H1 (cell line): ENCODE measurements around the gene RIN1. TPM values are rescaled to one million over a fixed set of nuclear protein-coding genes. Genes with fewer than 3 reads are reported as not detected.

Source experiments
- CTCF ChIA-PET: fragments of 300-600 bp; sonication (Branson Sonifier 250); formaldehyde crosslinking; loops from one replicate; lab custom pipeline; 2021; ENCODE audit not compliant: partially characterized antibody; lab: Charles Lee
- POLR2A ChIA-PET: fragments of 300-600 bp; sonication (Branson Sonifier 250); formaldehyde crosslinking; loops from one replicate; lab custom pipeline; 2021; ENCODE audit warnings: inconsistent platforms; ENCODE audit not compliant: partially characterized antibody; lab: Charles Lee
- DNase-seq, 2 experiments: peaks; one replicate each; pipeline versions ENCODE4 v3.0.0 to v3.0.0-alpha.2; 2010 to 2022; ENCODE audit warnings: low spot score in 2 of 2, low read depth in 1 of 2, mixed read lengths in 1 of 2
- FAIRE-seq: peaks from 2 replicates; lab custom pipeline; 2011; peaks lifted over from hg19 to GRCh38; lab: Jason Lieb, UNC
- H2AFZ ChIP-seq: 2 replicates; pipeline ENCODE4 v1.8.1; 2012; ENCODE audit warnings: low read length, inconsistent platforms
- H2AK5ac ChIP-seq: 2 replicates; pipeline ENCODE4 v1.6.1; 2013; ENCODE audit warnings: low read depth, low read length
- H2BK120ac ChIP-seq: replicated peaks from 2 replicates; pipeline ENCODE3; 2013; ENCODE audit warnings: low read depth, low read length, inconsistent platforms
- H2BK12ac ChIP-seq: 2 replicates; pipeline ENCODE4 v1.6.1; 2013; ENCODE audit warnings: low read depth, low read length
- H2BK15ac ChIP-seq: 2 replicates; pipeline ENCODE4 v1.6.1; 2013; ENCODE audit warnings: low read length
- H2BK20ac ChIP-seq: 2 replicates; pipeline ENCODE4 v1.6.1; 2013; ENCODE audit warnings: low read length
- H2BK5ac ChIP-seq: 2 replicates; pipeline ENCODE4 v1.6.1; 2013; ENCODE audit warnings: low read depth, low read length
- H3K14ac ChIP-seq: 2 replicates; pipeline ENCODE4 v1.6.1; 2013; ENCODE audit warnings: inconsistent platforms; ENCODE audit not compliant: insufficient read length
- H3K18ac ChIP-seq: 2 replicates; pipeline ENCODE4 v1.6.1; 2013; ENCODE audit warnings: low read length; ENCODE audit errors: extremely low read depth
- H3K23ac ChIP-seq: 2 replicates; pipeline ENCODE4 v1.6.1; 2013; ENCODE audit warnings: inconsistent platforms; ENCODE audit not compliant: insufficient read length
- H3K23me2 ChIP-seq: 2 replicates; pipeline ENCODE4 v1.6.1; 2013; ENCODE audit warnings: low read depth, low read length
- H3K27ac ChIP-seq: 2 replicates; pipeline ENCODE4 v1.6.1; 2011; ENCODE audit warnings: low read depth, low read length, inconsistent platforms
- H3K27me3 ChIP-seq, 4 experiments: replicated peaks in 1 of 4; 1 replicate in 1 of 4; 2 replicates in 3 of 4; pipeline versions ENCODE4 v1.6.1 to v1.8.1; 2011 to 2013; ENCODE audit warnings: low read length in 3 of 4, mild to moderate bottlenecking in 3 of 4, inconsistent platforms in 2 of 4, mixed read lengths in 2 of 4, moderate library complexity in 1 of 4; ENCODE audit not compliant: control insufficient read depth in 3 of 4, insufficient read depth in 3 of 4; ENCODE audit errors: extremely low read depth in 1 of 4
- H3K36me3 ChIP-seq, 4 experiments: 2 replicates each; pipeline versions ENCODE4 v1.6.1 to v1.8.1; 2011 to 2013; ENCODE audit warnings: mild to moderate bottlenecking in 4 of 4, low read length in 3 of 4, moderate library complexity in 2 of 4, control low read depth in 1 of 4, inconsistent platforms in 1 of 4; ENCODE audit not compliant: insufficient read depth in 4 of 4, control insufficient read depth in 2 of 4
- H3K4ac ChIP-seq: replicated peaks from 2 replicates; pipeline ENCODE3; 2013; ENCODE audit warnings: low read length, low read depth, mixed read lengths, inconsistent platforms; ENCODE audit not compliant: insufficient read length
- H3K4me1 ChIP-seq, 4 experiments: replicated peaks in 1 of 4; 1 replicate in 1 of 4; 2 replicates in 3 of 4; pipeline versions ENCODE4 v1.6.1 to v1.8.1; 2011 to 2013; ENCODE audit warnings: low read length in 3 of 4, inconsistent platforms in 2 of 4, mixed read lengths in 1 of 4; ENCODE audit not compliant: insufficient read depth in 4 of 4, control insufficient read depth in 3 of 4
- H3K4me2 ChIP-seq, 2 experiments: 2 replicates each; pipeline versions ENCODE4 v1.6.1 to v1.8.1; 2011 to 2013; ENCODE audit warnings: low read depth in 2 of 2, low read length in 2 of 2, control low read depth in 1 of 2, inconsistent platforms in 1 of 2, mild to moderate bottlenecking in 1 of 2; ENCODE audit not compliant: insufficient read depth in 1 of 2
- H3K4me3 ChIP-seq, 4 experiments: fragments of 200-600, 300-600 bp in 1 of 4; sonication (generic), shearing (Covaris generic), sonication (Bioruptor Twin) in 1 of 4; 2 replicates each; pipeline versions ENCODE4 v1.5.1 to v1.8.1; 2011 to 2016; ENCODE audit warnings: low read length in 4 of 4, low read depth in 3 of 4, control low read depth in 2 of 4, inconsistent platforms in 2 of 4, mild to moderate bottlenecking in 2 of 4, mixed read lengths in 1 of 4, moderate library complexity in 1 of 4; ENCODE audit not compliant: insufficient read depth in 2 of 4; ENCODE audit errors: extremely low read depth in 1 of 4
- H3K56ac ChIP-seq: replicated peaks from 2 replicates; pipeline ENCODE3; 2013; ENCODE audit warnings: low read depth, mild to moderate bottlenecking, mixed read lengths, low read length, inconsistent platforms; ENCODE audit not compliant: insufficient read length
- H3K79me1 ChIP-seq: 2 replicates; pipeline ENCODE4 v1.6.1; 2013; ENCODE audit warnings: low read depth, low read length, control low read depth
- H3K79me2 ChIP-seq, 2 experiments: 2 replicates each; pipeline versions ENCODE4 v1.6.1 to v1.8.1; 2012 to 2013; ENCODE audit warnings: low read length in 2 of 2, mild to moderate bottlenecking in 2 of 2, inconsistent platforms in 1 of 2; ENCODE audit not compliant: insufficient read depth in 2 of 2, control insufficient read depth in 1 of 2
- H3K9ac ChIP-seq, 4 experiments: replicated peaks in 1 of 4; 1 replicate in 1 of 4; 2 replicates in 3 of 4; pipeline versions ENCODE4 v1.6.1 to v1.8.1; 2011 to 2013; ENCODE audit warnings: low read depth in 3 of 4, low read length in 3 of 4, control low read depth in 2 of 4, mild to moderate bottlenecking in 2 of 4, moderate library complexity in 2 of 4, inconsistent platforms in 1 of 4; ENCODE audit errors: extremely low read depth in 1 of 4
- H3K9me3 ChIP-seq, 2 experiments: 2 replicates each; pipeline versions ENCODE4 v1.6.1 to v1.8.1; 2012 to 2013; ENCODE audit warnings: mild to moderate bottlenecking in 2 of 2, moderate library complexity in 2 of 2, control low read depth in 1 of 2, inconsistent platforms in 1 of 2, low read depth in 1 of 2, low read length in 1 of 2, mixed read lengths in 1 of 2; ENCODE audit not compliant: insufficient read depth in 2 of 2
- H4K20me1 ChIP-seq, 2 experiments: replicated peaks in 1 of 2; 2 replicates each; pipeline versions ENCODE3 to v1.8.1; 2011 to 2013; ENCODE audit warnings: inconsistent platforms in 2 of 2, low read length in 2 of 2, mild to moderate bottlenecking in 1 of 2; ENCODE audit not compliant: insufficient read depth in 2 of 2, control insufficient read depth in 1 of 2
- H4K5ac ChIP-seq: 2 replicates; pipeline ENCODE4 v1.6.1; 2013; ENCODE audit warnings: low read length, low read depth, mixed read lengths, inconsistent platforms; ENCODE audit not compliant: insufficient read length
- H4K8ac ChIP-seq: 2 replicates; pipeline ENCODE4 v1.8.0; 2013; ENCODE audit warnings: mild to moderate bottlenecking, moderate library complexity, low read length, inconsistent platforms; ENCODE audit not compliant: insufficient read depth; ENCODE audit errors: extremely low read depth
- H4K91ac ChIP-seq: replicated peaks from 2 replicates; pipeline ENCODE3; 2013; ENCODE audit warnings: low read length, mixed read lengths, inconsistent platforms; ENCODE audit not compliant: insufficient read length
- CREB1 ChIP-seq: IDR thresholded peaks from 2 replicates; pipeline ENCODE4 v1.6.1; 2012; ENCODE audit warnings: inconsistent platforms
- CTCF ChIP-seq, 3 experiments: IDR thresholded peaks; 1 replicate in 2 of 3; 2 replicates in 1 of 3; pipeline versions ENCODE4 v1.5.1 to v1.6.1; 2011; ENCODE audit warnings: low read length in 3 of 3, mild to moderate bottlenecking in 3 of 3, inconsistent platforms in 2 of 3, low read depth in 1 of 3, moderate library complexity in 1 of 3; ENCODE audit not compliant: insufficient read depth in 1 of 3; ENCODE audit errors: control extremely low read depth in 1 of 3
- HDAC6 ChIP-seq: IDR thresholded peaks from one replicate; pipeline ENCODE4 v1.7.1; 2012; ENCODE audit warnings: low read depth, mild to moderate bottlenecking, inconsistent platforms, low read length, moderate library complexity
- KDM5A ChIP-seq: fragments of 200-600 bp; IDR thresholded peaks from 2 replicates; pipeline ENCODE4 v1.7.1; 2012; ENCODE audit warnings: mild to moderate bottlenecking, low read length, inconsistent platforms, mixed read lengths
- MAFK ChIP-seq: IDR thresholded peaks from 2 replicates; pipeline ENCODE4 v1.6.1; 2012; ENCODE audit warnings: low read depth, mild to moderate bottlenecking, improper control_type of control experiment, low read length
- SP4 ChIP-seq: IDR thresholded peaks from 2 replicates; pipeline ENCODE4 v1.6.1; 2012; ENCODE audit warnings: low read length, inconsistent platforms
- TAF1 ChIP-seq: IDR thresholded peaks from 2 replicates; pipeline ENCODE4 v1.6.1; 2011; ENCODE audit warnings: mild to moderate bottlenecking, low read depth, low read length
- TAF7 ChIP-seq: optimal IDR thresholded peaks from 2 replicates; pipeline ENCODE3; 2011; ENCODE audit warnings: low read depth, mild to moderate bottlenecking, inconsistent platforms, low read length, moderate library complexity, borderline replicate concordance
- USF2 ChIP-seq: IDR thresholded peaks from 2 replicates; pipeline ENCODE4 v1.6.1; 2011; ENCODE audit warnings: low read length, improper control_type of control experiment
- WGBS, 2 experiments: shearing (Covaris generic) in 1 of 2; methylation state at CpG; one replicate each; pipeline versions ENCODE4 v1.1.6 to v1.1.7; 2013 to 2015; ENCODE audit warnings: low lambda C conversion rate in 2 of 2, mixed read lengths in 2 of 2, inconsistent platforms in 1 of 2, low coverage in 1 of 2, missing lambda C conversion rate in 1 of 2; ENCODE audit not compliant: insufficient replicate concordance in 2 of 2, insufficient coverage in 1 of 2, insufficient read length in 1 of 2; ENCODE audit errors: extremely low coverage in 1 of 2, missing lambda C conversion rate in 1 of 2; 5-methylcytosine and 5-hydroxymethylcytosine counted together
- polyA plus RNA-seq, 7 experiments: library from polyadenylated mRNA; depleted of rRNA in 3 of 7; stranded (reverse) in 5 of 7; unstranded in 2 of 7; fragments of >200 nt in 5 of 7; fragments of 200-250 nt in 2 of 7; gene quantifications; 1 replicate in 5 of 7; 2 replicates in 1 of 7; 4 replicates in 1 of 7; pipeline versions ENCODE4 v1.2.1 to v1.2.3, GENCODE V29; 2011 to 2013; ENCODE audit warnings: missing spikeins in 2 of 7, mixed read lengths in 2 of 7
- total RNA-seq: library from RNA; stranded (reverse); fragmentation: NEBNext Ultra II Directional; extraction: Animal tissue kit (Norgen Biotek cat#: 25700); gene quantifications from 2 replicates; pipeline ENCODE4 v1.2.1, GENCODE V29; 2021

RIN1 gene
- total and polyA plus RNA-seq, 2 of the 8 experiments (the other 6 are each of a cell fraction or from before 2014, with no cell fraction given): 2.5 to 5.4 TPM

GRCh38 chr11:66322732-66323427 is 13.4 kb downstream of the RIN1 start:
- no peak overlapping the region for H2AFZ ChIP-seq
- H3K23ac ChIP-seq: no peak overlapping the region
- no peak overlapping the region for H3K4me3 ChIP-seq
- H3K27ac ChIP-seq: no peak overlapping the region
- H3K79me2 ChIP-seq: no peaks in the 10 kb centered on the region
- H3K79me1 ChIP-seq: no peaks in the 10 kb centered on the region
- H2BK12ac ChIP-seq: peak overlapping the region; percentile 17; the same call in 1 of the 2 replicates
- no peak overlapping the region for H3K4ac ChIP-seq
- H2BK15ac ChIP-seq: no peak overlapping the region
- H4K91ac ChIP-seq: no peak overlapping the region
- H3K18ac ChIP-seq: no peak overlapping the region
- no peak overlapping the region for H2BK120ac ChIP-seq
- CTCF ChIA-PET: interaction anchor here (1.2 to 2.0 kb wide), 15 partner anchors 10 to 101 kb away, joined by 3 to 48 read pairs (median 6); partner anchors contain the start of genes RIN1, TMEM151A and YIF1A
- peaks cover 0 to 8% (median 5%) of the 10 kb centered on the region in 4 experiments; a peak in 3 of 7 replicates for H3K27me3 ChIP-seq
- FAIRE-seq: no peak
- peaks cover 4 to 16% (median 11%) of the 10 kb centered on the region in 4 experiments for H3K4me1 ChIP-seq
- no peaks in the 10 kb centered on the region for H4K20me1 ChIP-seq
- no peak overlapping the region for H4K8ac ChIP-seq
- no peak overlapping the region for H3K14ac ChIP-seq
- H4K5ac ChIP-seq: no peak overlapping the region
- POLR2A ChIA-PET: interaction anchor here (1.0 to 1.5 kb wide), 4 partner anchors 10 to 40 kb away, joined by 3 to 7 read pairs (median 4); partner anchors contain the start of genes BRMS1 and RIN1
- H3K23me2 ChIP-seq: peaks cover 3% of the 10 kb centered on the region; the same call in 1 of the 2 replicates
- no peak for DNase-seq
- no peak overlapping the region for H3K56ac ChIP-seq
- no peak overlapping the region for H3K4me2 ChIP-seq
- H2AK5ac ChIP-seq: no peak overlapping the region
- H3K36me3 ChIP-seq: no peaks in the 10 kb centered on the region
- H3K9me3 ChIP-seq: no peaks in the 10 kb centered on the region
- H2BK20ac ChIP-seq: no peak overlapping the region
- 92% methylated on average over 11 of the region's 11 CpGs; no CpG with 5 or more reads in 1 of the 2 experiments for WGBS, 2 experiments
- no peak overlapping the region for H3K9ac ChIP-seq
- no peak overlapping the region for H2BK5ac ChIP-seq
- TF ChIP-seq USF2: no peak
- TF ChIP-seq SP4: no peak
- TF ChIP-seq MAFK: no peak
- TF ChIP-seq TAF7: no peak
- no peak for TF ChIP-seq KDM5A
- TF ChIP-seq TAF1: no peak
- TF ChIP-seq CREB1: no peak
- no peak for TF ChIP-seq HDAC6
- TF ChIP-seq CTCF (IDR thresholded peaks at IDR 0.05; ENCODE audit: control extremely low read depth in 1 of 3, insufficient read depth in 1 of 3, low read depth in 1 of 3, low read length in 3 of 3): no peak
